Right lobe of liver (tissue), 4 donors: ENCODE data around the gene HDAC4.

Experiments
- CTCF ChIP-seq, 4 donors: fragments of 200-600 bp in 3 of 4; fragments of 450-650 bp in 1 of 4; IDR thresholded peaks; one replicate each; pipeline versions ENCODE4 v1.5.1 to v1.8.0; 2016 to 2022; ENCODE audit warnings: antibody characterized with exemption in 4 of 4, mild to moderate bottlenecking in 2 of 4
- POLR2A ChIP-seq: fragments of 450-650 bp; IDR thresholded peaks from one replicate; pipeline ENCODE4 v1.6.1; 2017; ENCODE audit warnings: antibody characterized with exemption, mild to moderate bottlenecking
- donor health status: DM: no; HTN: no; CAD: no.
- donor health status: DM: no; HTN: no; CAD: no.
- donor health status: DM: no; HTN: yes; CAD: no.

GRCh38 chr2:239399433-239399920 is 1.3 kb downstream of the HDAC4 start:
- TF ChIP-seq CTCF (IDR thresholded peaks at IDR 0.05) (no peak), POLR2A (no peak)
